ENCODE measurements around the gene RIPOR3.
A peak's percentile ranks its signal among the peaks of the same experiment; 100 is the strongest.
"Not testable (repeated sequence)": the region's sequence is repeated elsewhere in the genome, so short reads cannot be mapped to it uniquely, and the experiment has no call there.

The RIPOR3 gene

GRCh38 chr20:50628853-50629669 lies 62.3 kb downstream of the RIPOR3 start:
- DNase-seq = peak; percentile 79

- peak; percentile 68 for DNase-seq
Measured at GRCh38 chr20:50628332-50628731, 63.0 kb downstream of the RIPOR3 start.

DNA sequence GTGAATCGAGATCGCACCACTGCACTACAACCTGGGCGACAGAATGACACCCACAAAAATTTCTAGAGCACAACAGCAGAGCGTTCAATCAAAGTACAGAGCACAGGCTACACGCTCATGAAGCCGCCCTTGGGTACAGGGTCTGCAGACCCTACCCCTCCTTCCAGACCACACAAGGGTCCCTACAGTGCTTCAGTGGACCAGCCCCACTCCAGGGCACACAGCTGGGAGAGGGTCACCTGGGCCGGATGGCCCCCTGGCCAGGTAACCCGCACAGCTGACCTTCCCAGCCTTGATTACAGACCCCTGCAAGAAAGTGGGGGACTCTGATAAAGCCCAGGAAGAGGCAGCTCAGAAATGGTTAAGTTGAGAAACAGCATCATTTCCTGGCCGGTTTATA lies 63.6 kb downstream of the RIPOR3 start:
- DNase-seq = no peak

DNA sequence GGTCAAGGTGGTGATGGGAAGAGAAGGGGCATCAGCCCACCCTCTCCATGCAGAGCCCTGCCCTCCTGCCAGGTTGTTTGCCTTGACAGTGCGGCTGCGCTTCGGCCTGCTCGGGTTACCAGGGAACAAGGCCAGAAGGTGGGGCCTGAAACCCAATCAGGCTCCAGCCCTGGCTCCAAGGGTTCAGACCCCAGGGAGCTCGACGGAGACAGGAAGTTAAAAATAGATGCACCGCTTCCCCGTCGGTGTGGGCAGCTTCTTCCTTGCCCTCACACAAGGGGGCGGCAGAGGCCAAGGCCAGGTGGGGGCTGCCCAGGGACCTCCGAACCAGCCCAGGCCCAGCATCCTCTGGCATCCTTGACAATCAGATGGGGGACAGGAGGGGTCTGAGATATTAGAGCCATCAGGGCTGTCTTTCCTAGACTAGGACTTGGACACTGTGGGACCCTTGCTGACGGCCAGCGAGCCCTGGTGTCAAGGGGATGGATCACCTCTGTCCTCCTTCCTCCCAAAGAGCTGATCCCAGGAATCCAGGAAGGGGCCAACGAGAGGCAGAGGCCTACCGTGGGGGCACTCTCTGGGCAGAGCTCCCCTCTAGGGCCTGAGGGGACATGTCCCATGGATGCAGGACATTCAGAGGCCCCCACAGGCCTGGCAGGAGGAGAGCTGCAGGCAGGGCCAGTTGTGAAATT lies 65.2 kb downstream of the RIPOR3 start:
- peak; percentile 88 for DNase-seq

GRCh38 chr20:50624351-50625016 lies 66.9 kb downstream of the RIPOR3 start:
- DNase-seq = peak; percentile 78

GRCh38 chr20:50621068-50621665 lies 70.2 kb downstream of the RIPOR3 start:
- DNase-seq = no peak

- DNase-seq = not testable (repeated sequence)
Measured at GRCh38 chr20:50620459-50620858, 70.9 kb downstream of the RIPOR3 start.

DNA sequence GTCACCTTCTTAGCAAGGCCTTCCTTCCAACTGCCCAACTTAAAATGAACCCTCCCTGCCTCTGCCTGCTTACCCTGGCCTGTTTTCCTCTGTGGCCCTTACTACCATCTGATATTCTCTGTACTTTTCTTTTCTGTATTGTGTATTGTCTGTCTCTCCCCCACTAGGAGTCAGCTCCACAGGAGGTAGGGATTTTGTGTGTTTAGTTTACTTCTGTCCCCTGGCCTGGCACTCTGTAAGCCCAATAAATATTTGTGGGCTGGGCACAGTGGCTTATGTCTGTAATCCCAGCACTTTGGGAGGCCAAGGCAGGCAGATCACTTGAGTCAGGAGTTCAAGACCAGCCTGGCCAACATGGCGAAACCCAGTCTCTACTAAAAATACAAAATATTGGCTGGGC lies 72.8 kb downstream of the RIPOR3 start:
- no peak for DNase-seq

DNA sequence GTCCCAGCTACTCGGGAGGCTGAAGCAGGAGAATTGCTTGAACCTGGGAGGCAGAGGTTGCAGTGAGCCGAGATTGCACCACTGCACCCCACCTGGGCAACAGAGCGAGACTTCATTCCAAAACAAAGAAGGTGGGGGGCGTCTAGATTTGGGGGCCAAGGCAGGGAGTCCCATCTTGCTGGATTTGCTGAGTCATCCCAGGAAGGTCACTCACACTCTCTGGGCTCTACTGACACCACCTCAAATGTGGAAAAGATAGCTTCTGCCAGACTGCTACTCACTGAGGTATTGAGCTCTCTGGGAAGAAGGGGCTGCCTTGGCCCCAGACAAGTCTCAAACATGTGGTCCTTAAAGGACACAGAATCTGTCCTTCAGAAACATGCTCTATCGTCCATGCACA lies 74.3 kb downstream of the RIPOR3 start:
- no peak for DNase-seq

- no peak for DNase-seq
Measured at GRCh38 chr20:50615407-50615806, 75.9 kb downstream of the RIPOR3 start.

- no peak for DNase-seq
Measured at GRCh38 chr20:50613438-50614169, 77.7 kb downstream of the RIPOR3 start.

DNA sequence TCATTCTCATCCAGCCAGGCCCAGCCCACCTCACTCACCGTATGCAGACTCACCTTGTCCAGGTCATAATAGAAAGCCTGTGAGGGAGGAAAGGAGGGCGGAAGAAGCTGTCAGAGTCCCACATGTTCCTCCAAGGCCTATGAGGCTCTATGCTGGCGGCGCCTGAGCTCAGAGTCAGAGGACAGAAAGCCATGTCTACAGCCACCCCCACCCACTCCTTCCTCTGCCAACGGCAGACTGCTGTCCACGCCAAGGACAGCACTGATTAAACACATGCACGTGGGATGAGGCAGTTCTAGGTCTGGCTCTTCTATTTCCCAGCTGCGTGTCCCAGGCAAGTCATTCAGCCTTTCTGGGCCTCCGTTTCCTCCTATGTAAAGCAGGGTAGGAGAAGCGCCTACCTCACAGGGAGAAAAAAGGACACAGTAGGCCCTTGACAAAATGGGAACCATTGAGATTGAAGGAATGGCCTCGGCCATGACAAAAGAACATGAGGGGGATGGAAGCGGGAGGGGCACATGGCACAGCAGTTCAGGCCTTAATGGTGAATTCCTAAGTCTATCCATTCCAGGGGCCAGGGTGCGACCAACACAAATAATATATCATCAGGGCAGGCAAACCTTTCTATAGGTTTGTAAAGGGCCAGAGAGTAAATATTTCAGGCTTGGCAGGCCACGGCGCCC lies 80.1 kb downstream of the RIPOR3 start:
- no peak for DNase-seq

DNA sequence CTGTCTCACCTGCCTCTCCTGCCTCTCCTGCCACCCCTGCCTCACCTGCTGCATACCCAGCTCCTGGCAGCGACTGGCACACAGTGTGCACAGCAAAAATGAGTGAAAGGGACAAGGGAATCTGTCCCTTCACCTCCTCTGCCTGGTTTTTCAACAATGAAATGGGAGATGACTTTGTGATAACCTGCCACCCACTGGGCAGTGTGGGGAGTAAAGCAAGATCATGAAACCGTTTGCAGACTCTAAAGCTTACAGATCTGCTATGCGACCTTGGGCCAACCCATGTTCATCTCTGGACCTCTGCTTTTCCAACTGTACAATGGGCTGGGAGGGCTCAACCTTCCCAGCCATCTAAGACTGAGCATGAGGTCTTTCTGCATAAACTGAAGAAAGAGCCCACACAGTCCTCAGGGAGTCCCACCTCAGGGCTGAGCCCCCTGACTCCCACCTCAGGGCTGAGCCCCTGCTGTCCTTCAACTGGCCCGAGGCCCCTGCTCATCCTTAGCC lies 81.1 kb downstream of the RIPOR3 start:
- DNase-seq = no peak

GRCh38 chr20:50609438-50609989 lies 81.8 kb downstream of the RIPOR3 start:
- no peak for DNase-seq

- no peak for DNase-seq
Measured at GRCh38 chr20:50608750-50609104, 82.6 kb downstream of the RIPOR3 start.

GRCh38 chr20:50607850-50608749 lies 83.2 kb downstream of the RIPOR3 start:
- no peak for DNase-seq

GRCh38 chr20:50607436-50607835 lies 83.9 kb downstream of the RIPOR3 start:
- DNase-seq = no peak

DNA sequence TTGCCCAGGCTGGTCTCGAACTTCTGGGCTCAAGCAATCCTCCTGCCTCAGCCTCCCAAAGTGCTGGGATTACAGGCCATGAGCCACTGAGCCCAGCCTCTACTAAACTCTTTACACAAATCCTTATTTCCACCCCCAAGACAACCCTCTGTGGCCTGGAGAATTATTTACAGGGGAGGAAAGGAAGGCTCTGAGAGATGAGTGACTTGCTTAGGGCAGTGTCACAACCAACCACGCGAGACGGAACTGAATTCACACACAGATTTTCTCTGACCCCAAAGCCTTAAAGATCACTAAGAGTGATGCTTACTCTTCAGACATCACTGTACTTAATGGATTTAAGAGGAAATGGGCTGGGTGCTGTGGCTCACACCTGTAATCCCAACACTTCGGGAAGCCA lies 86.2 kb downstream of the RIPOR3 start:
- no peak for DNase-seq

GRCh38 chr20:50604451-50604850 lies 86.9 kb downstream of the RIPOR3 start:
- no peak for DNase-seq

DNA sequence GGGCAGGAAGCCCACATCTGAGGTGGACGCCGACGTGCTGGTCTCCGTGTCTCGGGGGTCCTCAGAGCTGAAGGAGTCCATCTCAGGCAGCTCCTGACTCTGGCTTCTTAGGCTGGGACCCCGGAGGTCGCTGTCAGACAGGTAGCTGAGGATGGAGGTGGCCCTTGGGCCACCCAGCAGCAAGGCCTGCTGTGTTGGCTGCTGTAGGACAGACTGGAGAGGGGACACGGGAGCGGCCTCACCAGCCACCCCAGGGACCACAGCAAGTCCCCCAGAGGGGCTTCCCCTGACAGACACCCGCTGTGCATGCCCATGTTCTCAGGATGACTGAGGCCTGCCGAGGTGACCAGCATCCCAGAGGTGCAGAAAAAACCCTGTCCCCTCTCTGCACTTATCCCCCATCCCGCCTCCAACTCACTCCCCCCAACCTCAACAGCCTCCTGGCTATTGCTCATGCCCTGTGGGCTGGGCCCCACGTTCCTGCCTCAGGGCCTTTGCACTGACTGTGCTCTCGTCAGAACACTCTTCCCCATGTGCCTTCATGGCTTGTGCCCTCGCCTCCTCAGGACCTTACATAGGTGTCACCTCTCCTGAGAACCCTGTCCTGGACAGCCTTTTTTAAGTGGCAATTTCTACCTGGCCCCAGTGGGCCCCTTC lies 88.8 kb downstream of the RIPOR3 start:
- no peak for DNase-seq
